PC-9 (cell line): ENCODE data around the gene TBPL1.
"Not testable (repeated sequence)": the region's sequence is repeated elsewhere in the genome, so short reads cannot be mapped to it uniquely, and the experiment has no call there.

ENCODE experiments used
- EZH2 ChIP-seq: fragments of 200-600 bp; sonication (generic); IDR thresholded peaks from 2 replicates; pipeline ENCODE4 v1.8.0; 2017; ENCODE audit warnings: antibody characterized with exemption, low read depth
- TF ChIP-seq, protein P1 (sequence below): fragments of 200-600 bp; sonication (generic); conservative IDR thresholded peaks from 2 replicates; pipeline ENCODE4 v1.6.1; 2017; ENCODE audit warnings: mixed run types, antibody characterized with exemption, mild to moderate bottlenecking, moderate library complexity

- TF ChIP-seq, protein P1, sequence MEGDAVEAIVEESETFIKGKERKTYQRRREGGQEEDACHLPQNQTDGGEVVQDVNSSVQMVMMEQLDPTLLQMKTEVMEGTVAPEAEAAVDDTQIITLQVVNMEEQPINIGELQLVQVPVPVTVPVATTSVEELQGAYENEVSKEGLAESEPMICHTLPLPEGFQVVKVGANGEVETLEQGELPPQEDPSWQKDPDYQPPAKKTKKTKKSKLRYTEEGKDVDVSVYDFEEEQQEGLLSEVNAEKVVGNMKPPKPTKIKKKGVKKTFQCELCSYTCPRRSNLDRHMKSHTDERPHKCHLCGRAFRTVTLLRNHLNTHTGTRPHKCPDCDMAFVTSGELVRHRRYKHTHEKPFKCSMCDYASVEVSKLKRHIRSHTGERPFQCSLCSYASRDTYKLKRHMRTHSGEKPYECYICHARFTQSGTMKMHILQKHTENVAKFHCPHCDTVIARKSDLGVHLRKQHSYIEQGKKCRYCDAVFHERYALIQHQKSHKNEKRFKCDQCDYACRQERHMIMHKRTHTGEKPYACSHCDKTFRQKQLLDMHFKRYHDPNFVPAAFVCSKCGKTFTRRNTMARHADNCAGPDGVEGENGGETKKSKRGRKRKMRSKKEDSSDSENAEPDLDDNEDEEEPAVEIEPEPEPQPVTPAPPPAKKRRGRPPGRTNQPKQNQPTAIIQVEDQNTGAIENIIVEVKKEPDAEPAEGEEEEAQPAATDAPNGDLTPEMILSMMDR, result not testable (repeated sequence)
- TF ChIP-seq EZH2, result not testable (repeated sequence)
These were observed 16.7 kb upstream of the TBPL1 start for GRCh38 chr6:133936352-133936751.
